Mesenchymal stem cell (in vitro differentiated cells and primary cell): ENCODE data around the gene PP2D1. TPM values are rescaled to one million over a fixed set of nuclear protein-coding genes. Genes with fewer than 3 reads are reported as not detected.

Experiments used
- DNase-seq: peaks from one replicate; pipeline ENCODE4 v3.0.0-alpha.2; 2013
- H2AFZ ChIP-seq: one replicate; pipeline ENCODE4 v1.6.1; 2013; ENCODE audit warnings: low read depth, mild to moderate bottlenecking, control low read depth, inconsistent platforms, low read length, moderate library complexity
- H2AK5ac ChIP-seq: 2 replicates; pipeline ENCODE4 v1.6.1; 2013; ENCODE audit warnings: low read length, moderate library complexity, mild to moderate bottlenecking, inconsistent platforms; ENCODE audit not compliant: severe bottlenecking
- H2BK120ac ChIP-seq: one replicate; pipeline ENCODE4 v1.6.1; 2013; ENCODE audit warnings: low read depth, mild to moderate bottlenecking, inconsistent platforms, low read length, moderate library complexity
- H2BK12ac ChIP-seq, 2 experiments: one replicate each; pipeline ENCODE4 v1.6.1; 2013; ENCODE audit warnings: inconsistent platforms in 2 of 2, low read length in 2 of 2, mild to moderate bottlenecking in 2 of 2, moderate library complexity in 2 of 2, control low read depth in 1 of 2
- H2BK15ac ChIP-seq: one replicate; pipeline ENCODE4 v1.6.1; 2013; ENCODE audit warnings: mild to moderate bottlenecking, low read depth, inconsistent platforms; ENCODE audit not compliant: poor library complexity, severe bottlenecking
- H2BK5ac ChIP-seq: 2 replicates; pipeline ENCODE4 v1.6.1; 2013; ENCODE audit warnings: low read depth, mild to moderate bottlenecking, low read length, control low read depth, inconsistent platforms; ENCODE audit not compliant: poor library complexity, severe bottlenecking
- H3K14ac ChIP-seq, 2 experiments: one replicate each; pipeline ENCODE4 v1.6.1; 2013; ENCODE audit warnings: inconsistent platforms in 2 of 2, low read length in 2 of 2, control low read depth in 1 of 2, mild to moderate bottlenecking in 1 of 2, moderate library complexity in 1 of 2
- H3K18ac ChIP-seq, 2 experiments: one replicate each; pipeline ENCODE4 v1.6.1; 2013; ENCODE audit warnings: inconsistent platforms in 2 of 2, low read length in 2 of 2, control low read depth in 1 of 2, low read depth in 1 of 2, mild to moderate bottlenecking in 1 of 2
- H3K23ac ChIP-seq, 2 experiments: one replicate each; pipeline ENCODE4 v1.6.1; 2013; ENCODE audit warnings: inconsistent platforms in 2 of 2, low read length in 2 of 2, mild to moderate bottlenecking in 2 of 2, moderate library complexity in 2 of 2, control low read depth in 1 of 2
- H3K27ac ChIP-seq: 2 replicates; pipeline ENCODE4 v1.5.1; 2013; ENCODE audit warnings: mild to moderate bottlenecking, moderate library complexity, low read length, control low read depth, inconsistent platforms; ENCODE audit not compliant: poor library complexity, severe bottlenecking
- H3K27me3 ChIP-seq, 2 experiments: 2 replicates each; pipeline versions ENCODE4 v1.6.1 to v1.7.0; 2013; ENCODE audit warnings: low read length in 2 of 2, mild to moderate bottlenecking in 2 of 2, moderate library complexity in 2 of 2, control low read depth in 1 of 2, inconsistent platforms in 1 of 2; ENCODE audit not compliant: control insufficient read depth in 1 of 2, insufficient read depth in 1 of 2
- H3K36me3 ChIP-seq, 2 experiments: 2 replicates each; pipeline versions ENCODE4 v1.6.1 to v1.7.0; 2013; ENCODE audit warnings: low read length in 2 of 2, control low read depth in 1 of 2, inconsistent platforms in 1 of 2, low read depth in 1 of 2, mild to moderate bottlenecking in 1 of 2; ENCODE audit not compliant: insufficient read depth in 2 of 2, control insufficient read depth in 1 of 2
- H3K4ac ChIP-seq, 2 experiments: one replicate each; pipeline ENCODE4 v1.6.1; 2013; ENCODE audit warnings: inconsistent platforms in 2 of 2, low read length in 2 of 2, mild to moderate bottlenecking in 2 of 2, moderate library complexity in 2 of 2, control low read depth in 1 of 2, low read depth in 1 of 2
- H3K4me1 ChIP-seq: 2 replicates; pipeline ENCODE4 v1.6.1; 2013; ENCODE audit warnings: low read depth, low read length, control low read depth; ENCODE audit not compliant: control insufficient read depth, insufficient read depth
- H3K4me2 ChIP-seq: 2 replicates; pipeline ENCODE4 v1.6.1; 2013; ENCODE audit warnings: low read length, mild to moderate bottlenecking, inconsistent platforms; ENCODE audit not compliant: poor library complexity, severe bottlenecking
- H3K4me3 ChIP-seq, 2 experiments: 2 replicates each; pipeline versions ENCODE4 v1.5.1 to v1.7.0; 2013; ENCODE audit warnings: low read length in 2 of 2, mild to moderate bottlenecking in 2 of 2, control low read depth in 1 of 2, low read depth in 1 of 2; ENCODE audit not compliant: insufficient read depth in 1 of 2
- H3K79me1 ChIP-seq: replicated peaks from 2 replicates; pipeline ENCODE4 v1.6.1; 2013; ENCODE audit warnings: mild to moderate bottlenecking, control low read depth, low read length, inconsistent platforms; ENCODE audit not compliant: poor library complexity, severe bottlenecking
- H3K9ac ChIP-seq: 2 replicates; pipeline ENCODE4 v1.7.0; 2013; ENCODE audit warnings: mild to moderate bottlenecking, low read length, moderate library complexity
- H3K9me3 ChIP-seq: 2 replicates; pipeline ENCODE4 v1.7.0; 2013; ENCODE audit warnings: mild to moderate bottlenecking, low read length; ENCODE audit not compliant: control insufficient read depth
- H4K8ac ChIP-seq: one replicate; pipeline ENCODE4 v1.6.1; 2013; ENCODE audit warnings: inconsistent platforms, mild to moderate bottlenecking, low read length, moderate library complexity
- H4K91ac ChIP-seq: one replicate; pipeline ENCODE4 v1.6.1; 2013; ENCODE audit warnings: mild to moderate bottlenecking, low read length, inconsistent platforms
- WGBS: methylation state at CpG from one replicate; pipeline ENCODE4 v1.1.7; 2013; ENCODE audit warnings: mixed read lengths; 5-methylcytosine and 5-hydroxymethylcytosine counted together
- small RNA-seq: library from polyadenylated mRNA; stranded (forward); fragments of <200 nt; extraction: miRNeasy Mini kit (QIAGEN cat#:217004); gene quantifications from one replicate; pipeline ENCODE3, GENCODE V24; 2013; ENCODE audit warnings: low read depth

Gene PP2D1

DNA sequence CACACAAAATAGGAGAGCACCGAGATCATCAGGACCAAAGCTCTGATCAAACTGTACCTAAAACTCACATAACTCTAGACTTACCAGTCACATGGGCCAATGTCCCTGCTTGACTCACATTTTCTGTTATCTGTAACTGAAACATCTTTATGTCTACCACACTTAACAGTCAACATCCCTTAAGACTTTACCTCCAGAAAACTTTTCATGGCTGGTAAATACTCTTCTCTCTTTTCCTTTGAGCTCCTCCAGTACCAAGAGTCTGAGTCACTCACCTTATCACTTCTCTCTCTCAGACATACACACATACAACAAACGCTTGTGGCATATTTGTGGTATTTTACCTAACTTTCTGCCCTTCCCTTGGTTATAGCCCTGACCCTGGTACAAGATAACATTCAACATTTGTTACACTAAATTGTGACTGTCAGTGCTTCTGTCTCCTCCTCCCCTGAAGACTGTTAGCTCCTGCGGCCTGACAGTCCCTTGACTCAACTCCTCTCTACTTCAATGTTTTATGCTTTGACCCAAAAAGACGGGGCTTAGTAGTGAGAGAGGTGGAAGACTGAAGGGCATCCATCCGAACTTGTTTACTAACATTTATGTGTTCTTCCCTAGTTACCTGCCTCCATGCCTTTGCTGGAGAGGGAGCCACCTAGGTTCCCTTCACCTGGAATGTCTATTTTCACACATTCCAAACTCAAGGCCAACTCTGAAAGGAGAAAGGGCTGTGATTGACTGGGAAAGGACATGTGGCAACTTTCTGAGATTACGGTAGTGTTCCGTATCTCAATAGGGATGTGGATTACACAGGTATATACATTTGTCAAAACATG lies 74.4 kb downstream of the PP2D1 start:
- Histone ChIP-seq H2BK12ac (no peak overlapping the region), H4K8ac (no peak overlapping the region), H3K4me1 (no peaks in the 10 kb centered on the region), H3K14ac (no peak overlapping the region), H3K79me1 (no peaks in the 10 kb centered on the region), H2BK15ac (no peak overlapping the region), H3K4me3 (no peak overlapping the region), H2AFZ (no peak overlapping the region), H4K91ac (no peak overlapping the region), H3K36me3 (no peaks in the 10 kb centered on the region), H3K27ac (peak overlapping the region; percentile 18), H2BK5ac (no peak overlapping the region), H3K9me3 (no peaks in the 10 kb centered on the region), H3K18ac (no peak overlapping the region), H3K9ac (no peak overlapping the region), H2BK120ac (no peak overlapping the region), H3K4ac (no peak overlapping the region), H3K23ac (no peak overlapping the region), H2AK5ac (no peak overlapping the region), H3K4me2 (no peak overlapping the region), H3K27me3 (peaks cover 0 to 15% of the 10 kb centered on the region in 2 experiments)
- 4% methylated on average over 2 of the region's 7 CpGs for WGBS
- peak; percentile 38 for DNase-seq

Small RNA genes lying within 50 kb of the gene (small RNA-seq; reads per million reads assigned to genes)
- gene RNU4-85P (not detected), gene RPL39P18 (not detected)
